Activated T-cell treated with anti-CD3 and anti-CD28 coated beads, Interleukin-2, amount 50 U/mL, for 4 hours (primary cell): ENCODE measurements around the gene ZFTA. TPM values are rescaled to one million over a fixed set of nuclear protein-coding genes. Genes with fewer than 3 reads are reported as not detected.

Experiments used
- ATAC-seq, 2 donors: fragments of 200-7000 bp; cut with Tn5 transposase; one replicate each; pipeline ENCODE4 v1.10.0; 2021
- DNase-seq: peaks from one replicate; pipeline ENCODE4 v3.0.0-alpha.2; 2020
- H3K27me3 Mint-ChIP-seq: one replicate; pipeline ENCODE4 v1.8.0; 2021; ENCODE audit warnings: low read depth, mixed read lengths
- H3K36me3 Mint-ChIP-seq: one replicate; pipeline ENCODE4 v1.8.0; 2022; ENCODE audit warnings: mixed read lengths; ENCODE audit not compliant: insufficient read depth
- H3K4me1 Mint-ChIP-seq: one replicate; pipeline ENCODE4 v1.8.0; 2021; ENCODE audit warnings: low read depth, mixed read lengths
- H3K4me3 Mint-ChIP-seq: one replicate; pipeline ENCODE4 v1.8.0; 2021; ENCODE audit warnings: mild to moderate bottlenecking, moderate library complexity, mixed read lengths
- H3K9me3 Mint-ChIP-seq: one replicate; pipeline ENCODE4 v1.8.0; 2021; ENCODE audit warnings: mixed read lengths
- total RNA-seq, 3 donors: library from RNA; stranded (reverse); gene quantifications; one replicate each; pipeline ENCODE4 v1.2.1, GENCODE V29; 2021

Gene ZFTA
- total RNA-seq, 3 donors from 2014 or later, result 6.3 to 8.6 (median 7.8) TPM

GRCh38 chr11:63766531-63767235, 1.9 kb downstream of the ZFTA start:
- no peaks in the 10 kb centered on the region for H3K9me3 Mint-ChIP-seq
- peaks cover 9% of the 10 kb centered on the region for H3K4me1 Mint-ChIP-seq
- ATAC-seq, result no peak
- no peaks in the 10 kb centered on the region for H3K36me3 Mint-ChIP-seq
- H3K27me3 Mint-ChIP-seq, result peaks cover 9% of the 10 kb centered on the region
- no peak for DNase-seq
- H3K4me3 Mint-ChIP-seq, result peak overlapping the region; percentile 89

- ATAC-seq, result no peak
- Mint-ChIP-seq H3K4me3 (no peak overlapping the region), H3K4me1 (peaks cover 9% of the 10 kb centered on the region), H3K27me3 (peaks cover 4% of the 10 kb centered on the region), H3K9me3 (no peaks in the 10 kb centered on the region), H3K36me3 (no peaks in the 10 kb centered on the region)
- no peak for DNase-seq
These were observed 2.8 kb downstream of the ZFTA start for GRCh38 chr11:63765688-63766241.

- H3K27me3 Mint-ChIP-seq, result peaks cover 3% of the 10 kb centered on the region
- H3K4me1 Mint-ChIP-seq, result peaks cover 6% of the 10 kb centered on the region
- DNase-seq (no peak), ATAC-seq (no peak)
- no peaks in the 10 kb centered on the region for H3K9me3 Mint-ChIP-seq
- H3K36me3 Mint-ChIP-seq, result no peaks in the 10 kb centered on the region
- H3K4me3 Mint-ChIP-seq, result no peak overlapping the region
These were observed 3.6 kb downstream of the ZFTA start for GRCh38 chr11:63764679-63765647.

GRCh38 chr11:63764340-63764678, 4.3 kb downstream of the ZFTA start:
- H3K4me3 Mint-ChIP-seq, result no peak overlapping the region
- no peaks in the 10 kb centered on the region for H3K36me3 Mint-ChIP-seq
- DNase-seq (no peak), ATAC-seq (no peak)
- no peaks in the 10 kb centered on the region for H3K9me3 Mint-ChIP-seq
- H3K27me3 Mint-ChIP-seq, result no peaks in the 10 kb centered on the region
- H3K4me1 Mint-ChIP-seq, result peaks cover 5% of the 10 kb centered on the region

- Mint-ChIP-seq H3K27me3 (no peaks in the 10 kb centered on the region), H3K4me1 (peaks cover 5% of the 10 kb centered on the region), H3K4me3 (no peak overlapping the region), H3K36me3 (no peaks in the 10 kb centered on the region), H3K9me3 (no peaks in the 10 kb centered on the region)
- DNase-seq (no peak), ATAC-seq (no peak)
These were observed 4.9 kb downstream of the ZFTA start for GRCh38 chr11:63763496-63764339.

- Mint-ChIP-seq H3K9me3 (no peaks in the 10 kb centered on the region), H3K4me1 (peaks cover 5% of the 10 kb centered on the region), H3K36me3 (no peaks in the 10 kb centered on the region), H3K27me3 (no peaks in the 10 kb centered on the region), H3K4me3 (no peak overlapping the region)
- ATAC-seq (no peak), DNase-seq (no peak)
These were observed 5.7 kb downstream of the ZFTA start for GRCh38 chr11:63762654-63763495.

GRCh38 chr11:63761931-63762653, 6.5 kb downstream of the ZFTA start:
- ATAC-seq, result no peak
- Mint-ChIP-seq H3K9me3 (no peaks in the 10 kb centered on the region), H3K27me3 (no peaks in the 10 kb centered on the region), H3K4me1 (no peaks in the 10 kb centered on the region), H3K36me3 (no peaks in the 10 kb centered on the region), H3K4me3 (no peak overlapping the region)
- no peak for DNase-seq

- Mint-ChIP-seq H3K4me3 (no peak overlapping the region), H3K27me3 (no peaks in the 10 kb centered on the region), H3K36me3 (no peaks in the 10 kb centered on the region), H3K9me3 (no peaks in the 10 kb centered on the region), H3K4me1 (no peaks in the 10 kb centered on the region)
- ATAC-seq, result no peak
- no peak for DNase-seq
These were observed 7.4 kb downstream of the ZFTA start for GRCh38 chr11:63761188-63761587.

- no peak for DNase-seq
- Mint-ChIP-seq H3K4me1 (no peaks in the 10 kb centered on the region), H3K27me3 (no peaks in the 10 kb centered on the region), H3K36me3 (no peaks in the 10 kb centered on the region), H3K4me3 (no peak overlapping the region), H3K9me3 (no peaks in the 10 kb centered on the region)
- no peak for ATAC-seq
These were observed 8.0 kb downstream of the ZFTA start for GRCh38 chr11:63760487-63761079.

GRCh38 chr11:63756919-63757761, 11.4 kb downstream of the ZFTA start:
- Mint-ChIP-seq H3K4me1 (no peaks in the 10 kb centered on the region), H3K36me3 (peaks cover 8% of the 10 kb centered on the region), H3K9me3 (no peaks in the 10 kb centered on the region), H3K4me3 (no peak overlapping the region), H3K27me3 (no peaks in the 10 kb centered on the region)
- ATAC-seq, result no peak
- DNase-seq, result no peak

- H3K36me3 Mint-ChIP-seq, result peaks cover 13% of the 10 kb centered on the region
- H3K9me3 Mint-ChIP-seq, result no peaks in the 10 kb centered on the region
- no peaks in the 10 kb centered on the region for H3K27me3 Mint-ChIP-seq
- no peaks in the 10 kb centered on the region for H3K4me1 Mint-ChIP-seq
- H3K4me3 Mint-ChIP-seq, result no peak overlapping the region
- no peak for ATAC-seq
- DNase-seq, result no peak
These were observed 19.0 kb downstream of the ZFTA start for GRCh38 chr11:63749624-63750023.

- no peaks in the 10 kb centered on the region for H3K27me3 Mint-ChIP-seq
- peaks cover 4% of the 10 kb centered on the region for H3K36me3 Mint-ChIP-seq
- no peak for ATAC-seq
- DNase-seq, result no peak
- no peak overlapping the region for H3K4me3 Mint-ChIP-seq
- no peaks in the 10 kb centered on the region for H3K9me3 Mint-ChIP-seq
- H3K4me1 Mint-ChIP-seq, result no peaks in the 10 kb centered on the region
These were observed 21.6 kb downstream of the ZFTA start for GRCh38 chr11:63747011-63747410.
